Astrocyte (in vitro differentiated cells and primary cell): ENCODE measurements around the gene MICALL2.

Experiments used
- EZH2 ChIP-seq: IDR thresholded peaks from 2 replicates; pipeline ENCODE4 v1.6.1; 2012; ENCODE audit warnings: mild to moderate bottlenecking, low read length, inconsistent platforms; ENCODE audit not compliant: insufficient read depth
- TF ChIP-seq, protein P1 (sequence below): IDR thresholded peaks from 2 replicates; pipeline ENCODE4 v1.5.1; 2011; ENCODE audit warnings: low read depth, mild to moderate bottlenecking, inconsistent platforms, low read length, moderate library complexity; ENCODE audit not compliant: insufficient read depth

DNA sequence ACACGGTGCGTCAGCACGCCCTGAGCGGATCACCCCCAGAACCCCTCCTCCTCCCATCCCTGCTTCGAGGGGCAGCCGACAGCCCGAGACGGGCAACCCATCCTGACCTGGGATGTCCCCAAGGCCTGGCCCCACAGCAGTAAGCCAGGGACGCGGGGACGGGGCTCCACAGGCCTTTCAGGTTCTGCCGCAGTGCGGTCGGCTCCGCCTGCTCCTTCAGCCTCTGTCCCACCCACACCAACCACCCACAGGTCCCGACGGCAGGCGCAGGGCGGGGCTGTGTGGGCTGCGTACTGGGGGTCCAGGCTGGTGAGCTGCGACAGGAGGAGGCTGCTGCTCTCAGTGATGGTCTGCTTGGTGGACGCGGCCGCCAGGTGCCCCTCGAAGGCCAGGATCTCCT lies 28.2 kb upstream of the MICALL2 start:
- TF ChIP-seq, protein P1, sequence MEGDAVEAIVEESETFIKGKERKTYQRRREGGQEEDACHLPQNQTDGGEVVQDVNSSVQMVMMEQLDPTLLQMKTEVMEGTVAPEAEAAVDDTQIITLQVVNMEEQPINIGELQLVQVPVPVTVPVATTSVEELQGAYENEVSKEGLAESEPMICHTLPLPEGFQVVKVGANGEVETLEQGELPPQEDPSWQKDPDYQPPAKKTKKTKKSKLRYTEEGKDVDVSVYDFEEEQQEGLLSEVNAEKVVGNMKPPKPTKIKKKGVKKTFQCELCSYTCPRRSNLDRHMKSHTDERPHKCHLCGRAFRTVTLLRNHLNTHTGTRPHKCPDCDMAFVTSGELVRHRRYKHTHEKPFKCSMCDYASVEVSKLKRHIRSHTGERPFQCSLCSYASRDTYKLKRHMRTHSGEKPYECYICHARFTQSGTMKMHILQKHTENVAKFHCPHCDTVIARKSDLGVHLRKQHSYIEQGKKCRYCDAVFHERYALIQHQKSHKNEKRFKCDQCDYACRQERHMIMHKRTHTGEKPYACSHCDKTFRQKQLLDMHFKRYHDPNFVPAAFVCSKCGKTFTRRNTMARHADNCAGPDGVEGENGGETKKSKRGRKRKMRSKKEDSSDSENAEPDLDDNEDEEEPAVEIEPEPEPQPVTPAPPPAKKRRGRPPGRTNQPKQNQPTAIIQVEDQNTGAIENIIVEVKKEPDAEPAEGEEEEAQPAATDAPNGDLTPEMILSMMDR, result no peak
- no peak for TF ChIP-seq EZH2
